Loucy (cell line): Measurements from ENCODE around the gene AKNA.

Experiments used
- H2AFZ ChIP-seq: fragments of 200-600 bp; sonication (generic); 2 replicates; pipeline ENCODE4 v1.6.0; 2016; ENCODE audit warnings: antibody characterized with exemption, mild to moderate bottlenecking, low read length, moderate library complexity
- H3F3A ChIP-seq: fragments of 200-600 bp; 2 replicates; pipeline ENCODE4 v1.6.0; 2016; ENCODE audit warnings: antibody characterized with exemption, low read depth, mild to moderate bottlenecking
- H3K27me3 ChIP-seq: fragments of 200-600 bp; sonication (generic); 2 replicates; pipeline ENCODE4 v1.6.1; 2014; ENCODE audit warnings: low read length, mild to moderate bottlenecking; ENCODE audit not compliant: insufficient read depth, poor library complexity, severe bottlenecking
- H3K36me3 ChIP-seq: fragments of 200-600 bp; sonication (generic); 2 replicates; pipeline ENCODE4 v1.6.1; 2016; ENCODE audit warnings: low read length; ENCODE audit not compliant: insufficient read depth
- H3K4me1 ChIP-seq: fragments of 200-600 bp; sonication (generic); 2 replicates; pipeline ENCODE4 v1.5.1; 2014; ENCODE audit warnings: low read length, mild to moderate bottlenecking; ENCODE audit not compliant: insufficient read depth, poor library complexity, severe bottlenecking
- H3K4me2 ChIP-seq: fragments of 200-600 bp; sonication (generic); 2 replicates; pipeline ENCODE4 v1.6.0; 2014; ENCODE audit warnings: antibody characterized with exemption, low read length, low read depth, mild to moderate bottlenecking; ENCODE audit not compliant: poor library complexity, severe bottlenecking
- H3K4me3 ChIP-seq: fragments of 200-600 bp; sonication (generic); 2 replicates; pipeline ENCODE4 v1.5.1; 2014; ENCODE audit warnings: low read length, mild to moderate bottlenecking, mixed read lengths; ENCODE audit not compliant: poor library complexity, severe bottlenecking
- H3K79me2 ChIP-seq: fragments of 200-600 bp; sonication (generic); 2 replicates; pipeline ENCODE4 v1.6.1; 2014; ENCODE audit warnings: low read length; ENCODE audit not compliant: insufficient read depth
- H3K9ac ChIP-seq: fragments of 200-600 bp; sonication (generic); 2 replicates; pipeline ENCODE4 v1.6.0; 2014; ENCODE audit warnings: mild to moderate bottlenecking, low read depth, low read length, moderate library complexity; ENCODE audit not compliant: poor library complexity, severe bottlenecking
- H3K9me2 ChIP-seq: fragments of 200-600 bp; sonication (generic); replicated peaks from 2 replicates; pipeline ENCODE4 v1.6.1; 2016; ENCODE audit warnings: low read depth, low read length, mixed read lengths
- H3K9me3 ChIP-seq: fragments of 200-600 bp; sonication (generic); 2 replicates; pipeline ENCODE4 v1.6.1; 2014; ENCODE audit warnings: mild to moderate bottlenecking, antibody characterized with exemption, low read length, low read depth; ENCODE audit not compliant: insufficient read depth
- H4K20me1 ChIP-seq: fragments of 200-600 bp; sonication (generic); 2 replicates; pipeline ENCODE4 v1.6.0; 2014; ENCODE audit warnings: antibody characterized with exemption, low read length, mild to moderate bottlenecking; ENCODE audit not compliant: insufficient read depth, poor library complexity, severe bottlenecking
- EZH2phosphoT487 ChIP-seq: fragments of 200-600 bp; IDR thresholded peaks from 2 replicates; pipeline ENCODE4 v1.6.1; 2018; ENCODE audit warnings: antibody characterized with exemption, mild to moderate bottlenecking, moderate library complexity, borderline replicate concordance
- TF ChIP-seq, protein P1 (sequence below): fragments of 200-600 bp; sonication (generic); conservative IDR thresholded peaks from 2 replicates; pipeline ENCODE4 v1.5.1; 2014; ENCODE audit warnings: mild to moderate bottlenecking, antibody characterized with exemption, low read length

AKNA gene

GRCh38 chr9:114387680-114388356, at the start of gene AKNA:
AKNA (minus strand) TSS chr9:114387982; CDS start chr9:114381333, 6,649 bp downstream.
- no peaks in the 10 kb centered on the region for H3K27me3 ChIP-seq
- peaks cover 11% of the 10 kb centered on the region; the same call in 1 of the 2 replicates for H3F3A ChIP-seq
- no peaks in the 10 kb centered on the region for H3K9me2 ChIP-seq
- H3K4me1 ChIP-seq, result peaks cover 61% of the 10 kb centered on the region
- H3K79me2 ChIP-seq, result peaks cover 83% of the 10 kb centered on the region
- H3K4me3 ChIP-seq, result peak within 1 kb of the TSS; percentile 90
- H3K9me3 ChIP-seq, result no peaks in the 10 kb centered on the region
- no peak for TF ChIP-seq EZH2phosphoT487
- TF ChIP-seq, protein P1, sequence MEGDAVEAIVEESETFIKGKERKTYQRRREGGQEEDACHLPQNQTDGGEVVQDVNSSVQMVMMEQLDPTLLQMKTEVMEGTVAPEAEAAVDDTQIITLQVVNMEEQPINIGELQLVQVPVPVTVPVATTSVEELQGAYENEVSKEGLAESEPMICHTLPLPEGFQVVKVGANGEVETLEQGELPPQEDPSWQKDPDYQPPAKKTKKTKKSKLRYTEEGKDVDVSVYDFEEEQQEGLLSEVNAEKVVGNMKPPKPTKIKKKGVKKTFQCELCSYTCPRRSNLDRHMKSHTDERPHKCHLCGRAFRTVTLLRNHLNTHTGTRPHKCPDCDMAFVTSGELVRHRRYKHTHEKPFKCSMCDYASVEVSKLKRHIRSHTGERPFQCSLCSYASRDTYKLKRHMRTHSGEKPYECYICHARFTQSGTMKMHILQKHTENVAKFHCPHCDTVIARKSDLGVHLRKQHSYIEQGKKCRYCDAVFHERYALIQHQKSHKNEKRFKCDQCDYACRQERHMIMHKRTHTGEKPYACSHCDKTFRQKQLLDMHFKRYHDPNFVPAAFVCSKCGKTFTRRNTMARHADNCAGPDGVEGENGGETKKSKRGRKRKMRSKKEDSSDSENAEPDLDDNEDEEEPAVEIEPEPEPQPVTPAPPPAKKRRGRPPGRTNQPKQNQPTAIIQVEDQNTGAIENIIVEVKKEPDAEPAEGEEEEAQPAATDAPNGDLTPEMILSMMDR, result no peak
- peak within 1 kb of the TSS; percentile 97 for H3K4me2 ChIP-seq
- H2AFZ ChIP-seq, result no peak within 1 kb of the TSS
- H3K9ac ChIP-seq, result peak within 1 kb of the TSS; percentile 93
- no peaks in the 10 kb centered on the region for H3K36me3 ChIP-seq
- H4K20me1 ChIP-seq, result peaks cover 17% of the 10 kb centered on the region

DNA sequence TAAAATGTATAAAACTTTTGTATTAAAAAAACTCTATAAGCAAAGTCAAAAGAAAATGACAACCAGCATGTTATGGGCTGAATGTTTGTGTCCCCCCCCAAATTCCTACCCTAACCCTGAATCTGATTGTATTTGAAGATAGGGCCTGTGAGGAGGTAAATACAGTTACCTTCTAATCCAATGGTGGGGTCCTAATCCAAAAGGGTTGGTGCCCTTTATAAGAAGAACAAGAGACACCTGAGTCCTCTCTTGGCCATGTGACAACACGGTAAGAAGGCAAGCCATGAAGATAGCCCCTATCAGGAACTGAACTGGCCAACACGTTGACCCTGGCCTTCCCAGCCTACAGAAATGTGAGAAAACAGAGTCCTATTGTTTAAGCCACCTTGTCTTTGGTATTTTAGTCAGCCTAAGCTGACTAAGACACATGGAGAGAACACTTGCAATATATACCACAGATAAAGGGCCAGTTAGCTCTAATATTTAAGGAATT, 49.7 kb upstream of the AKNA start:
- H3F3A ChIP-seq, result no peaks in the 10 kb centered on the region
- no peaks in the 10 kb centered on the region for H3K9me2 ChIP-seq
- no peak for TF ChIP-seq EZH2phosphoT487
- TF ChIP-seq, protein P1, result no peak
- H3K4me3 ChIP-seq, result no peak overlapping the region
- no peaks in the 10 kb centered on the region for H3K9me3 ChIP-seq
- H4K20me1 ChIP-seq, result no peaks in the 10 kb centered on the region
- H3K4me1 ChIP-seq, result no peaks in the 10 kb centered on the region
- H3K36me3 ChIP-seq, result no peaks in the 10 kb centered on the region
- H2AFZ ChIP-seq, result no peak overlapping the region
- H3K9ac ChIP-seq, result no peak overlapping the region
- H3K27me3 ChIP-seq, result no peaks in the 10 kb centered on the region
- no peaks in the 10 kb centered on the region for H3K79me2 ChIP-seq
- no peak overlapping the region for H3K4me2 ChIP-seq

DNA sequence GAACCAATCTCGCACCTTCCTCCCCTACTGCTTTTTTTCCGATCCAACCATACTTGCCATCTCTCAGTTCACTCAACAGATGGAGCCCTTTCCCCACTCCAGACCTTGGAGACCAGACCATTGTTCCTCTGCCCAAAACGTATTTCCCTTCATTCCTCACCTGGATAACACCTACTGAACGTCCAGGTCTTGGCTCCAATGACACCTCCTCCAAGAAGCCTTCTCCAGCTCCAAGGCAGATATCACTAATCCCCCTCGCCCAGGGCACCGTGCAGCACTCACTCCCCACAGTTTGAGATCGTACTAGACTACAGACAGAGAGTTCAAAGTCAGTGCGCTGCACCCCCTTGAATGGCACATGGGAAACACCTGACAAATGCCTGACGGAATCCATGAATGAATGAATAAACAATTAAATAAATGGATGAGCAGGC, 47.1 kb upstream of the AKNA start:
- Histone ChIP-seq H3K79me2 (no peaks in the 10 kb centered on the region), H2AFZ (no peak overlapping the region), H3K9me2 (no peaks in the 10 kb centered on the region), H3K9ac (no peak overlapping the region), H3F3A (no peaks in the 10 kb centered on the region), H3K9me3 (no peaks in the 10 kb centered on the region), H3K4me1 (no peaks in the 10 kb centered on the region), H3K36me3 (no peaks in the 10 kb centered on the region), H3K4me2 (no peak overlapping the region), H4K20me1 (no peaks in the 10 kb centered on the region), H3K4me3 (no peak overlapping the region), H3K27me3 (no peaks in the 10 kb centered on the region)
- TF ChIP-seq, protein P1, result peak; percentile 64
- TF ChIP-seq EZH2phosphoT487, result no peak
